ENCODE results near the gene TENT5A. TPM values are rescaled to one million over a fixed set of nuclear protein-coding genes. Genes with fewer than 3 reads are reported as not detected.

The TENT5A gene
- polyA plus RNA-seq, 3 donors = 9.1 to 28.9 (median 12.1) TPM

DNA sequence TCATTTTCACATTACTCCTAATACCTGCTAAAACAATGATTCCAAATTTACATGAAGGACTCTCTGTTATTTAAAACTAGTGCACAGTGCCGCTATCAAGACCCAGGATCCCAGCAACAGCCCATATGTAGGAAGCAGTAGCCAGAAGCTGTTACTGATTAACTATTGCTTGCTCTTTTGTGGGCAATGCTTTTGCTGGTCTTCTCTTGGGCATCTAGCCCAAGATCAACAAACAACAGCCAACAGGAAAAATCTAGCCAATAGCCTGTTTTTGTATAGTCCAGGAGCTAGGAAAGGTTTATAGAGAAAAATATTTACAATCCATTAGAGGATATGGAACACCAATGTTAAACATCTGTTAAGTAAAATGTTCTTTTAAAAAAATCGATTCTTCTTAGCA, 22.1 kb upstream of the TENT5A start:
- Mint-ChIP-seq H3K27me3 (ENCODE audit: low read depth in 3 of 3) (peaks cover 0 to 2% (median 0%) of the 10 kb centered on the region in 3 donors), H3K4me3 (no peak overlapping the region), H3K36me3 (no peaks in the 10 kb centered on the region), H3K9me3 (peaks cover 0 to 4% (median 2%) of the 10 kb centered on the region in 7 donors), H3K27ac (no peak overlapping the region), H3K4me1 (peaks cover 50% of the 10 kb centered on the region)
- TF ChIP-seq, protein P1, sequence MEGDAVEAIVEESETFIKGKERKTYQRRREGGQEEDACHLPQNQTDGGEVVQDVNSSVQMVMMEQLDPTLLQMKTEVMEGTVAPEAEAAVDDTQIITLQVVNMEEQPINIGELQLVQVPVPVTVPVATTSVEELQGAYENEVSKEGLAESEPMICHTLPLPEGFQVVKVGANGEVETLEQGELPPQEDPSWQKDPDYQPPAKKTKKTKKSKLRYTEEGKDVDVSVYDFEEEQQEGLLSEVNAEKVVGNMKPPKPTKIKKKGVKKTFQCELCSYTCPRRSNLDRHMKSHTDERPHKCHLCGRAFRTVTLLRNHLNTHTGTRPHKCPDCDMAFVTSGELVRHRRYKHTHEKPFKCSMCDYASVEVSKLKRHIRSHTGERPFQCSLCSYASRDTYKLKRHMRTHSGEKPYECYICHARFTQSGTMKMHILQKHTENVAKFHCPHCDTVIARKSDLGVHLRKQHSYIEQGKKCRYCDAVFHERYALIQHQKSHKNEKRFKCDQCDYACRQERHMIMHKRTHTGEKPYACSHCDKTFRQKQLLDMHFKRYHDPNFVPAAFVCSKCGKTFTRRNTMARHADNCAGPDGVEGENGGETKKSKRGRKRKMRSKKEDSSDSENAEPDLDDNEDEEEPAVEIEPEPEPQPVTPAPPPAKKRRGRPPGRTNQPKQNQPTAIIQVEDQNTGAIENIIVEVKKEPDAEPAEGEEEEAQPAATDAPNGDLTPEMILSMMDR (IDR thresholded peaks at IDR 0.05) = no peak
- H4K20me1 ChIP-seq (ENCODE audit: insufficient read depth, low read length) = no peaks in the 10 kb centered on the region
- peaks cover 34 to 54% of the 10 kb centered on the region in 2 donors for H3K4me1 ChIP-seq (ENCODE audit: control insufficient read depth in 1 of 2, insufficient read depth in 2 of 2, low read length in 2 of 2)
- H2AFZ ChIP-seq (ENCODE audit: insufficient read depth, low read depth, low read length, poor library complexity, severe bottlenecking) = no peak overlapping the region
- no peak overlapping the region for H3K4me2 ChIP-seq (replicated peaks; ENCODE audit: extremely low read depth, low read length, poor library complexity, severe bottlenecking)
- H3K9me3 ChIP-seq (replicated peaks in 1 of 2; ENCODE audit: control insufficient read depth in 1 of 2, insufficient read depth in 1 of 2, low read length in 2 of 2) = peaks cover 0 to 3% of the 10 kb centered on the region in 2 donors
- H3K79me2 ChIP-seq (ENCODE audit: insufficient read depth, low read length) = no peaks in the 10 kb centered on the region
- no peak overlapping the region for H3K4me3 ChIP-seq (replicated peaks in 1 of 3; ENCODE audit: low read depth in 2 of 3, low read length in 3 of 3)
- no peaks in the 10 kb centered on the region for H3K36me3 ChIP-seq (replicated peaks in 1 of 2; ENCODE audit: control insufficient read depth in 1 of 2, insufficient read depth in 2 of 2, low read length in 2 of 2)
- H3K9ac ChIP-seq (ENCODE audit: insufficient read depth, low read length, poor library complexity, severe bottlenecking) = no peak overlapping the region
- WGBS (ENCODE audit: insufficient coverage) = 100% methylated on average over 1 of the region's 2 CpGs
- H3K27ac ChIP-seq (ENCODE audit: low read depth in 1 of 2, low read length in 2 of 2) = no peak overlapping the region
- intact Hi-C loops (cut with micrococcal nuclease) = no loop called here
- no peaks in the 10 kb centered on the region for H3K27me3 ChIP-seq (ENCODE audit: control insufficient read depth in 2 of 2, insufficient read depth in 2 of 2, low read length in 2 of 2)
- no peak for DNase-seq

DNA sequence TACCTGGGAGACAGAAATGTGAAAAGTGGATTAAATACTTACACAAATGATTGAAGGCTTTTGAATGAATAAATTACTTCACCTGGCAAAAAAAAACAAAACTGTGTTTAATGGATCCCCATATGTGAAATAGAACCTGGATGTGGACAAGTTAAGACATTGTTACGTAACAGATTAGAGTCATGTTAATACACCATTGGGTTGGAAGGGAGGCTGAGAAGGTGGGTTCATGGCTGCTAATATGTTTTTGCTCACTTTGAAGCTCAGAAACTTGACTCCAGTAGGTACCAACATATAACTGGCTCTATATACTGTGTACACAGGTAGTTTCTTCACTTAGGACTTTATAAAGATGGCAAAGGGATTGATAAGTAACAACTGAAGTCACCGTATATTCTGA, 21.4 kb upstream of the TENT5A start:
- Histone ChIP-seq H2AFZ (ENCODE audit: insufficient read depth, low read depth, low read length, poor library complexity, severe bottlenecking) (no peak overlapping the region), H3K4me1 (ENCODE audit: control insufficient read depth in 1 of 2, insufficient read depth in 2 of 2, low read length in 2 of 2) (peaks cover 39 to 58% of the 10 kb centered on the region in 2 donors), H3K36me3 (replicated peaks in 1 of 2; ENCODE audit: control insufficient read depth in 1 of 2, insufficient read depth in 2 of 2, low read length in 2 of 2) (no peaks in the 10 kb centered on the region), H3K9me3 (replicated peaks in 1 of 2; ENCODE audit: control insufficient read depth in 1 of 2, insufficient read depth in 1 of 2, low read length in 2 of 2) (peaks cover 0 to 3% of the 10 kb centered on the region in 2 donors), H3K27ac (ENCODE audit: low read depth in 1 of 2, low read length in 2 of 2) (no peak overlapping the region), H3K9ac (ENCODE audit: insufficient read depth, low read length, poor library complexity, severe bottlenecking) (no peak overlapping the region), H3K4me3 (replicated peaks in 1 of 3; ENCODE audit: low read depth in 2 of 3, low read length in 3 of 3) (no peak overlapping the region), H4K20me1 (ENCODE audit: insufficient read depth, low read length) (no peaks in the 10 kb centered on the region), H3K79me2 (ENCODE audit: insufficient read depth, low read length) (no peaks in the 10 kb centered on the region), H3K4me2 (replicated peaks; ENCODE audit: extremely low read depth, low read length, poor library complexity, severe bottlenecking) (no peak overlapping the region), H3K27me3 (ENCODE audit: control insufficient read depth in 2 of 2, insufficient read depth in 2 of 2, low read length in 2 of 2) (no peaks in the 10 kb centered on the region)
- 67% methylated on average over 1 of the region's 2 CpGs for WGBS (ENCODE audit: insufficient coverage)
- TF ChIP-seq, protein P1 (IDR thresholded peaks at IDR 0.05) = no peak
- H3K4me3 Mint-ChIP-seq = no peak overlapping the region
- no peak for DNase-seq
- intact Hi-C loops (cut with micrococcal nuclease) = no loop called here
- H3K9me3 Mint-ChIP-seq = peaks cover 0 to 4% (median 2%) of the 10 kb centered on the region in 7 donors
- H3K36me3 Mint-ChIP-seq = no peaks in the 10 kb centered on the region
- peaks cover 57% of the 10 kb centered on the region for H3K4me1 Mint-ChIP-seq
- H3K27me3 Mint-ChIP-seq (ENCODE audit: low read depth in 3 of 3) = peaks cover 0 to 2% (median 0%) of the 10 kb centered on the region in 3 donors
- H3K27ac Mint-ChIP-seq = peak overlapping the region in 1 of 7 donors; percentile 25

All from CD14-positive monocyte (primary cell).